ENCODE data around the gene ZNF775.
A peak's percentile ranks its signal among the peaks of the same experiment; 100 is the strongest.

The ZNF775 gene

GRCh38 chr7:150407588-150408392 lies 28.7 kb downstream of the ZNF775 start:
- DNase-seq = peak in 2 of 10 donors; percentile 64 to 82
- intact Hi-C loops (cut with DNase I) = no loop called here

GRCh38 chr7:150408393-150409299 lies 29.5 kb downstream of the ZNF775 start:
- intact Hi-C loops (cut with DNase I) = no loop called here
- peak in 1 of 10 donors; percentile 26 for DNase-seq

GRCh38 chr7:150409300-150410030 lies 30.3 kb downstream of the ZNF775 start:
- intact Hi-C loops (cut with DNase I) = no loop called here
- peak in 1 of 10 donors; percentile 66 for DNase-seq

- peak in 1 of 10 donors; percentile 81 for DNase-seq
Observed at GRCh38 chr7:150410131-150410530, 31.0 kb downstream of the ZNF775 start.

GRCh38 chr7:150410680-150411346 lies 31.7 kb downstream of the ZNF775 start:
- intact Hi-C loops (cut with DNase I) = no loop called here
- peak in 1 of 10 donors; percentile 74 for DNase-seq

More at GRCh38 chr7:150410131-150410530, 31.0 kb downstream of the ZNF775 start:
- intact Hi-C loops (cut with DNase I) = no loop called here

- DNase-seq = peak in 1 of 10 donors; percentile 39
- intact Hi-C loops (cut with DNase I) = no loop called here
Observed at GRCh38 chr7:150411606-150412005, 32.5 kb downstream of the ZNF775 start.

- intact Hi-C loops (cut with DNase I) = no loop called here
- peak in 1 of 10 donors; percentile 73 for DNase-seq
Observed at GRCh38 chr7:150412016-150412415, 32.9 kb downstream of the ZNF775 start.

GRCh38 chr7:150412518-150413488 lies 33.7 kb downstream of the ZNF775 start:
- intact Hi-C loops (cut with DNase I) = no loop called here
- no peak for DNase-seq

GRCh38 chr7:150413640-150414081 lies 34.5 kb downstream of the ZNF775 start:
- intact Hi-C loops (cut with DNase I) = no loop called here
- no peak for DNase-seq

GRCh38 chr7:150415161-150416153 lies 36.3 kb downstream of the ZNF775 start:
- intact Hi-C loops (cut with DNase I) = no loop called here
- peak in 1 of 10 donors; percentile 44 for DNase-seq

GRCh38 chr7:150417239-150417638 lies 38.1 kb downstream of the ZNF775 start:
- no peak for DNase-seq
- intact Hi-C loops (cut with DNase I) = no loop called here

- DNase-seq = no peak
- intact Hi-C loops (cut with DNase I) = no loop called here
Observed at GRCh38 chr7:150417863-150418262, 38.7 kb downstream of the ZNF775 start.

GRCh38 chr7:150420242-150420641 lies 41.1 kb downstream of the ZNF775 start:
- intact Hi-C loops (cut with DNase I) = loop anchor here (5.0 kb wide), 1 partner anchor 63 kb away; no protein-coding TSS in a partner anchor
- no peak for DNase-seq

GRCh38 chr7:150420987-150421674 lies 42.0 kb downstream of the ZNF775 start:
- DNase-seq = peak in 9 of 10 donors; percentile 55 to 95 (median 82)
- intact Hi-C loops (cut with DNase I) = loop anchor here (5.0 kb wide), 1 partner anchor 64 kb away; no protein-coding TSS in a partner anchor

GRCh38 chr7:150421831-150422230 lies 42.7 kb downstream of the ZNF775 start:
- intact Hi-C loops (cut with DNase I) = loop anchor here (5.0 kb wide), 1 partner anchor 65 kb away; no protein-coding TSS in a partner anchor
- DNase-seq = no peak

GRCh38 chr7:150425670-150426069 lies 46.5 kb downstream of the ZNF775 start:
- intact Hi-C loops (cut with DNase I) = no loop called here

More at GRCh38 chr7:150425670-150426069, 46.5 kb downstream of the ZNF775 start:
- DNase-seq = no peak

Measured in posterior cingulate gyrus (tissue), 11 donors.